Thoracic aorta (tissue), 2 donors: ENCODE measurements around the gene MB. TPM values are rescaled to one million over a fixed set of nuclear protein-coding genes. Genes with fewer than 3 reads are reported as not detected.

Experiments used
- ATAC-seq: fragments of 150-250 bp; one replicate; pipeline ENCODE4 v1.8.0; 2017; ENCODE audit warnings: low read depth; ENCODE audit not compliant: insufficient number of reproducible peaks, low FRiP score
- DNase-seq: peaks from one replicate; pipeline ENCODE4 v3.0.0-alpha.2; 2020; ENCODE audit warnings: low spot score
- H3K27ac ChIP-seq, 2 donors: fragments of 200-600 bp; sonication (generic); 1 replicate in 1 of 2; 2 replicates in 1 of 2; pipeline ENCODE4 v1.5.1; 2016; ENCODE audit warnings: mild to moderate bottlenecking in 2 of 2, moderate library complexity in 2 of 2
- H3K27me3 ChIP-seq: fragments of 200-600 bp; sonication (generic); replicated peaks from 2 replicates; pipeline ENCODE4 v1.6.0; 2016; ENCODE audit warnings: mild to moderate bottlenecking; ENCODE audit not compliant: insufficient read depth
- H3K36me3 ChIP-seq: fragments of 200-600 bp; sonication (generic); one replicate; pipeline ENCODE4 v1.5.1; 2016
- H3K4me1 ChIP-seq, 2 donors: fragments of 200-600 bp; sonication (generic); 1 replicate in 1 of 2; 2 replicates in 1 of 2; pipeline versions ENCODE4 v1.5.1 to v1.6.0; 2016; ENCODE audit warnings: low read depth in 2 of 2, mild to moderate bottlenecking in 1 of 2; ENCODE audit not compliant: control insufficient read depth in 1 of 2
- H3K4me3 ChIP-seq: fragments of 200-600 bp; sonication (generic); 2 replicates; pipeline ENCODE4 v1.5.1; 2016; ENCODE audit warnings: mild to moderate bottlenecking
- H3K9me3 ChIP-seq: fragments of 200-600 bp; sonication (generic); 2 replicates; pipeline ENCODE4 v1.5.1; 2016
- total RNA-seq, 2 donors: library from RNA; depleted of rRNA; stranded (reverse); fragments of >200 nt; gene quantifications; one replicate each; pipeline versions ENCODE4 v1.1.0 to v1.2.3, GENCODE V29; 2016
- TF ChIP-seq, protein P1 (sequence below): fragments of 200-600 bp; sonication (generic); IDR thresholded peaks from one replicate; pipeline ENCODE4 v1.5.1; 2019; ENCODE audit warnings: antibody characterized with exemption

MB gene
- total RNA-seq, 2 donors from 2014 or later, result not detected

DNA sequence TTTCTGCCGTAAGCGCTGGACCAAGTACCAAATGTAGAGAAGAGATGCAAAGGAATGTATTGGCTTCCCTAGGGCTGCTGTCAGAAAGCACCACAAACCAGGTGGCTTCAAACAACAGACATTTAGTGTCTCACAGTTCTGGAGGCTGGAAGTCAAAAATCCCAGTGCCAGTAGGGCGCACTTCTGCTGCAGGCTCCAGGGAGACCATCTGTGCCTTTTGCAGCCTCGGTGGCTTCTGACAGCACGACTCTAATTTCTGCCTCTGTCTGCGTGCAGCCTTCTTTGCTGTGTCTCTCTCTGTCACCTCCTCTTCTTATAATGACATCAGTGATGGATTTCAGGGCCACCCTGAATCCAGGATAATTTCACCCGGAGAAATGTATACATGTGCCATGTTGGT, 34.0 kb upstream of the MB start:
- no peaks in the 10 kb centered on the region for H3K27me3 ChIP-seq
- H3K9me3 ChIP-seq, result no peaks in the 10 kb centered on the region
- ATAC-seq (no peak), DNase-seq (no peak)
- no peak overlapping the region for H3K27ac ChIP-seq
- no peaks in the 10 kb centered on the region for H3K36me3 ChIP-seq
- peaks cover 16 to 31% of the 10 kb centered on the region in 2 donors for H3K4me1 ChIP-seq
- TF ChIP-seq, protein P1, sequence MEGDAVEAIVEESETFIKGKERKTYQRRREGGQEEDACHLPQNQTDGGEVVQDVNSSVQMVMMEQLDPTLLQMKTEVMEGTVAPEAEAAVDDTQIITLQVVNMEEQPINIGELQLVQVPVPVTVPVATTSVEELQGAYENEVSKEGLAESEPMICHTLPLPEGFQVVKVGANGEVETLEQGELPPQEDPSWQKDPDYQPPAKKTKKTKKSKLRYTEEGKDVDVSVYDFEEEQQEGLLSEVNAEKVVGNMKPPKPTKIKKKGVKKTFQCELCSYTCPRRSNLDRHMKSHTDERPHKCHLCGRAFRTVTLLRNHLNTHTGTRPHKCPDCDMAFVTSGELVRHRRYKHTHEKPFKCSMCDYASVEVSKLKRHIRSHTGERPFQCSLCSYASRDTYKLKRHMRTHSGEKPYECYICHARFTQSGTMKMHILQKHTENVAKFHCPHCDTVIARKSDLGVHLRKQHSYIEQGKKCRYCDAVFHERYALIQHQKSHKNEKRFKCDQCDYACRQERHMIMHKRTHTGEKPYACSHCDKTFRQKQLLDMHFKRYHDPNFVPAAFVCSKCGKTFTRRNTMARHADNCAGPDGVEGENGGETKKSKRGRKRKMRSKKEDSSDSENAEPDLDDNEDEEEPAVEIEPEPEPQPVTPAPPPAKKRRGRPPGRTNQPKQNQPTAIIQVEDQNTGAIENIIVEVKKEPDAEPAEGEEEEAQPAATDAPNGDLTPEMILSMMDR, result no peak
- no peak overlapping the region for H3K4me3 ChIP-seq

GRCh38 chr22:35649636-35650250, 32.6 kb upstream of the MB start:
- no peaks in the 10 kb centered on the region for H3K9me3 ChIP-seq
- ATAC-seq (no peak), DNase-seq (no peak)
- TF ChIP-seq, protein P1, result no peak
- no peaks in the 10 kb centered on the region for H3K36me3 ChIP-seq
- H3K4me3 ChIP-seq, result peak overlapping the region; percentile 88
- H3K27ac ChIP-seq, result no peak overlapping the region
- peaks cover 16 to 33% of the 10 kb centered on the region in 2 donors for H3K4me1 ChIP-seq
- no peaks in the 10 kb centered on the region for H3K27me3 ChIP-seq

- DNase-seq (no peak), ATAC-seq (no peak)
- no peaks in the 10 kb centered on the region for H3K36me3 ChIP-seq
- no peaks in the 10 kb centered on the region for H3K27me3 ChIP-seq
- H3K4me1 ChIP-seq, result peaks cover 16 to 33% of the 10 kb centered on the region in 2 donors
- H3K27ac ChIP-seq, result peak overlapping the region in 1 of 2 donors; percentile 77
- TF ChIP-seq, protein P1, result no peak
- H3K4me3 ChIP-seq, result peak overlapping the region; percentile 88
- H3K9me3 ChIP-seq, result no peaks in the 10 kb centered on the region
Observed at GRCh38 chr22:35649026-35649553, 32.0 kb upstream of the MB start.

GRCh38 chr22:35648066-35649025, 31.2 kb upstream of the MB start, which contains the start of gene APOL6:
TSS of gene APOL6 (plus strand) at chr22:35648446. CDS start at chr22:35656426, 7,980 bp downstream.
- Histone ChIP-seq H3K36me3 (no peaks in the 10 kb centered on the region), H3K4me3 (peak within 1 kb of the TSS; percentile 88), H3K4me1 (peaks cover 16 to 33% of the 10 kb centered on the region in 2 donors), H3K27ac (peak within 1 kb of the TSS; percentile 74 to 77), H3K27me3 (no peaks in the 10 kb centered on the region), H3K9me3 (no peaks in the 10 kb centered on the region)
- DNase-seq (no peak), ATAC-seq (no peak)
- TF ChIP-seq, protein P1, result no peak

DNA sequence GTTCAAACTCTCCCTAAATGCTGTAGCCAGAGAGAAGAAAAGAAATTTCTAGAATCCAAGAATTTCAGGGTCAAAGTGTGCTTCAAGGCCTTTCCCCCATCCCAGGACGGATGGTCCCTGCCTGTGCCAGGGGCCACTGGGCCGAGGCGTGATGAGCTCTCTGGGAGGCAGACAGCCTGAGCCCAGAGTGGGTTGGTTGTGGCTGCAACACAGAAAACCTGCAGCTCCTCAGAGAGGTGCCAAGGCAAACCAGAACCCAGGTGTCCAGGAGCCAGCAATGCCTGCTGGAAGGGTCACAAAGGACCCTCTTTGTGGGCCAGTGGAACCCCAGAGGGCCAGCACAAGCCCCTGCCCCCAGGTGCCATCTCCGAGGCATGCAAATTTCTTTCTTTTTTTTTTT, 28.5 kb upstream of the MB start:
- TF ChIP-seq, protein P1, result no peak
- no peak for ATAC-seq
- peaks cover 16 to 33% of the 10 kb centered on the region in 2 donors for H3K4me1 ChIP-seq

More for the DNA sequence above, 28.5 kb upstream of the MB start:
- Histone ChIP-seq H3K27me3 (no peaks in the 10 kb centered on the region), H3K9me3 (no peaks in the 10 kb centered on the region), H3K36me3 (no peaks in the 10 kb centered on the region), H3K4me3 (no peak overlapping the region), H3K27ac (no peak overlapping the region)
- no peak for DNase-seq
